ACHN (cell line): ENCODE measurements around the gene PCDH20.
A peak's percentile ranks its signal among the peaks of the same experiment; 100 is the strongest.

Source experiments
- DNase-seq: peaks from one replicate; pipeline ENCODE4 v3.0.0-alpha.2; 2015
- in situ Hi-C: cut with HindIII; loops from 2 replicates; pipeline ENCODE4 v1.10.0; 2017; ENCODE audit warnings: low sequenced_read_pairs, low pct_ligation_motif_present, low pct_unique_long_range_greater_than_20kb

The PCDH20 gene, protein sequence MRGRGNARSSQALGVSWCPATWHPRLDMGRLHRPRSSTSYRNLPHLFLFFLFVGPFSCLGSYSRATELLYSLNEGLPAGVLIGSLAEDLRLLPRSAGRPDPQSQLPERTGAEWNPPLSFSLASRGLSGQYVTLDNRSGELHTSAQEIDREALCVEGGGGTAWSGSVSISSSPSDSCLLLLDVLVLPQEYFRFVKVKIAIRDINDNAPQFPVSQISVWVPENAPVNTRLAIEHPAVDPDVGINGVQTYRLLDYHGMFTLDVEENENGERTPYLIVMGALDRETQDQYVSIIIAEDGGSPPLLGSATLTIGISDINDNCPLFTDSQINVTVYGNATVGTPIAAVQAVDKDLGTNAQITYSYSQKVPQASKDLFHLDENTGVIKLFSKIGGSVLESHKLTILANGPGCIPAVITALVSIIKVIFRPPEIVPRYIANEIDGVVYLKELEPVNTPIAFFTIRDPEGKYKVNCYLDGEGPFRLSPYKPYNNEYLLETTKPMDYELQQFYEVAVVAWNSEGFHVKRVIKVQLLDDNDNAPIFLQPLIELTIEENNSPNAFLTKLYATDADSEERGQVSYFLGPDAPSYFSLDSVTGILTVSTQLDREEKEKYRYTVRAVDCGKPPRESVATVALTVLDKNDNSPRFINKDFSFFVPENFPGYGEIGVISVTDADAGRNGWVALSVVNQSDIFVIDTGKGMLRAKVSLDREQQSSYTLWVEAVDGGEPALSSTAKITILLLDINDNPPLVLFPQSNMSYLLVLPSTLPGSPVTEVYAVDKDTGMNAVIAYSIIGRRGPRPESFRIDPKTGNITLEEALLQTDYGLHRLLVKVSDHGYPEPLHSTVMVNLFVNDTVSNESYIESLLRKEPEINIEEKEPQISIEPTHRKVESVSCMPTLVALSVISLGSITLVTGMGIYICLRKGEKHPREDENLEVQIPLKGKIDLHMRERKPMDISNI

DNA sequence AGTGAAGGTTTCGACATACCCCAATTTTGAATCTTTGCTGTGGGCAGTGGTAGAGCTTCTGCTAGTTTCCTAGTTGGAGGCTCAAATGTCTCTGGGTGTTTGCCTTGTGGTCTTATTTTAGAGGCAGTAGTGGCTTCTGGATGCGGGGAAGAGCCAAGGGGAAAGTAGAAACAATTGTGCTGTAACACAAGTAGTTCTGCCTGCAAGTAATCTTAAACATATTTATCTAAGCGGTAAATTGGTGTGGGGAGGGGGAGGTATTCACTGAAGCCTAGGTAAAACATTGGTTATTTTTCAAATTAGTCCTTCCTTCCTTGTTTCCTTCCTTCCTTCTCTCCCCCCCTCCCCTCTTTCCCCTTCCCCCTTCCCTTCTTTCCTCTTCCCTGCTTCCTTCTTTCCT lies at the start of gene PCDH20:
Gene PCDH20 (minus strand): TSS at position 101 of the 400 bp plus-strand sequence. CDS start 691 bp downstream, outside the sequence.
- no peak for DNase-seq
- in situ Hi-C loops = no loop called here

DNA sequence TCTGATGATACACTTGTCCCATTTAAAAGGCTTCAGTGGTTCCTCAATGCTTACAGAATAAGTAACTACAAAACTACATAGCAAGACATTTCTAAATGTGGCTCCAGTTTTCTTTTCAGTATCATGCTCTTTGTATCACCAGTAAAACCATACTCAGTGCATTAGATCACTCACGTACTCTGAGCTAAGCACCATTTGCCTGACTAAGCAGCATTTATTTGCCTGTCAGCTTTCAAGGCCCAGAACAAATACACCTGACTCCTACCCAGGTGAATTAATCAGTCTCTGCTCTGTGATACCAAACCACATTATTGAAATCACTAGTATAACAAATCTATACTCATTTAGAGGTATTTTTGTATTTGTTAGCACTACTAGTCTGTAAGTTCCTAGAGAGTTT lies 47.4 kb upstream of the PCDH20 start:
- in situ Hi-C loops = no loop called here
- peak; percentile 47 for DNase-seq

- in situ Hi-C loops = no loop called here
- DNase-seq = no peak
These were observed 37.5 kb upstream of the PCDH20 start for GRCh38 chr13:61453121-61453520.

- in situ Hi-C loops = no loop called here
- no peak for DNase-seq
These were observed 16.4 kb upstream of the PCDH20 start for GRCh38 chr13:61432029-61432428.

- DNase-seq = no peak
- in situ Hi-C loops = no loop called here
These were observed 8.3 kb upstream of the PCDH20 start for GRCh38 chr13:61423915-61424314.

- no peak for DNase-seq
- in situ Hi-C loops = no loop called here
These were observed 1.5 kb upstream of the PCDH20 start for GRCh38 chr13:61417086-61417570.

DNA sequence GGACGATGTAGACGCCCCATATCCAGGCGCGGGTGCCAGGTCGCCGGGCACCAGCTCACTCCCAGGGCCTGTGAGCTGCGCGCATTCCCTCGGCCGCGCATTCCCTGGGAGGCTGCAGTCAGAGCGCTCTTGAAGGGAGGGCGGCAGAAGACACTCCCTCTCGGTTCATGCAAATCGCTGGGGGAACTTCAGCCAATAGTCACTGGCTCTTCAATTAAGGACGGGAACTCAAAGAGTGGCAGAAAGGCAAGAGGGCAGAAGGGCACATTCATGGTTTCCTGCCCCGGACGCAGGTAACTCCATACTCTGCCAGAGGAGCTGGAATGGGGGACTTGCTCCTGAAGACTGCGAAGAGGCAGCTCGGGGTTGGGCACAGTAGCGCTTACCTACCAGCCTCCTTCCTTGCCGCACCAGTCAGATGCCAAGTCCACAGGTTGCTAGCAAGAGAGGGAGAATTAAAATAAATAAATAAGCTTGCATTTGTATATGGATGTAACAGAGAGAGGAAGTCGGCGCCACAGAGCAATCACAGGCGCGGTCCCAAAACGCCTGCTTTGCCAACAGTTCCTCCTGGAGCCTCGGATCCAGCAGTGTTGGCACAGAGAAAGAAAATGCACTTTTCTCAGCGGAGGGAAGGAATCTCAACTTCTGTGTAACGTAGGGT lies 459 bp downstream of the PCDH20 start:
- in situ Hi-C loops = no loop called here
- DNase-seq = peak; percentile 88

GRCh38 chr13:61414686-61415057 lies 977 bp downstream of the PCDH20 start:
- DNase-seq = peak; percentile 7
- in situ Hi-C loops = no loop called here

DNA sequence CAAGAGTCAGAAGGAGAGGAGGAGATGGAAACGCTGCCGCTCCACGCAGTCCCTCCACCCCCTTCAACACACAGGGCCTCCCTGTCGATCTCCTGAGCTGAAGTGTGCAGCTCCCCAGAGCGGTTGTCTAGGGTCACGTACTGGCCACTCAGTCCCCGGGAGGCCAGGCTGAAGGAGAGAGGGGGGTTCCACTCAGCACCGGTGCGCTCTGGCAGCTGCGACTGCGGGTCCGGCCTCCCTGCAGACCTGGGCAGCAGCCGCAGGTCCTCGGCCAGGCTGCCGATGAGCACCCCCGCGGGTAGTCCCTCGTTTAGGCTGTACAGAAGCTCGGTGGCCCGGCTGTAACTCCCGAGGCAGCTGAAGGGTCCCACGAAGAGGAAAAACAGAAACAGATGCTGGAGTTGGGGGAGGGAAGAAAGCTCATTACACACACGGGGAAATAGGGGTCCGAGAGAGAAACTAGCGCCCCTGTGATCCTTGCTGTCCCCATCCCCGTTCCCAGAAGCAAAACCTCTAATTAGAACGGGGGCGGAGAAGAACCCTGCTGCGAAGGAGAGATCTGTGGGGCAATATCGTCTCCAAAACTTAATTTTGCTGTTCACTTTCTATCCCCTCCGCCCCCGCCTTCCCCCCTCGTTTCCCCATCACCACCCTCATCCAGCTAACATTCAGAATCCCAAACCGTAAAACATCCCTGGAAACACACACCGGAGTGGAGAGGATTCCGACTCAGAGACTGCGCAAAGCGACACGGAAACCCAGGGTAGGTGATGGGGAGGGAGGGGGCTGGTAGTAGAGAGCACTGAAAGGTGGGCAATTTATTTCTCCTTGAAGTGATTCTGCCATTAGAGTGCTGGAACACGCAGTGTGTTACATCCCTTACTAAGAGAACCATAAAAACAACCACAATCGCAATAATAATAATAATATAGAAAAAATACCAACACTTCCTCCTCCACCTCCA lies 1.8 kb downstream of the PCDH20 start:
- DNase-seq = peak; percentile 14
- in situ Hi-C loops = no loop called here

GRCh38 chr13:61410669-61411297 lies 4.9 kb downstream of the PCDH20 start:
- in situ Hi-C loops = no loop called here
- DNase-seq = peak; percentile 35

DNA sequence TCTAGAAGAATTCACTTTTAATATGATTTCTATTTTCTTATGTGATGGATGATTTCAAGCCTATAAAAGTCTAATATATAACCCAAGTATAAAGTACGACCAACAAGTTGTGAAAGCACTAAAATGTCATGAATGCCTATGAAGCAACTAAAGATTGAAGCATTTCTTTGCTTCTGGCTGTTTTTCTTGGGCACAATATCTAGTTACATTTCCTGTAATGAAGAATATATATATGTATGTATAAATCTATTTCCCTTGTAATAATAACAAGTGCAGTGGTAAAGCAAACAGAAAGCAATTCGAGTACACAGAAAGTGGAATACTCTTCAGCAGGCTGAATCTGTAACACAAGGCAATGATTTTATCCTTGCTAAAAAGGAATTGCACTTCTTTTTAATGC lies 5.4 kb downstream of the PCDH20 start:
- in situ Hi-C loops = no loop called here
- DNase-seq = no peak

DNA sequence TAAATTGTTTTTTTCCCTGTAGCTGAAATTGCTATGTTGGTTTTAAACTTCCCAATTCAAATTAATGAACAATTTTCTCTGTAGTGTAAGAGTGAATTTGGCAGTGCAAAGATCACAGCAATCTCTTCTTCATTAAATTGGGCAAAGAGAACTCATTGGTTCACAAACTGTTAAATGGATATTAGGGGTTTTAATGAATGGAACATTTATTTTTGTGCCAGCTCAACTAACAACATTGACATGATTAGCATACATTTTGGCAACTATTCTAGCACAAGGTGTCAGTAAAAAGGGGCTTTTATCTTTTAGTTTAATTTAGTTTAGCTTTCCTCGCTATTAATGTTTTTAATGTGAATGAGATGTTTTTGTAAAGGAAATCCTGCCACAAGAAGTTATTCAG lies 7.1 kb downstream of the PCDH20 start:
- in situ Hi-C loops = no loop called here
- no peak for DNase-seq

GRCh38 chr13:61406275-61406674 lies 9.4 kb downstream of the PCDH20 start:
- DNase-seq = no peak
- in situ Hi-C loops = no loop called here

DNA sequence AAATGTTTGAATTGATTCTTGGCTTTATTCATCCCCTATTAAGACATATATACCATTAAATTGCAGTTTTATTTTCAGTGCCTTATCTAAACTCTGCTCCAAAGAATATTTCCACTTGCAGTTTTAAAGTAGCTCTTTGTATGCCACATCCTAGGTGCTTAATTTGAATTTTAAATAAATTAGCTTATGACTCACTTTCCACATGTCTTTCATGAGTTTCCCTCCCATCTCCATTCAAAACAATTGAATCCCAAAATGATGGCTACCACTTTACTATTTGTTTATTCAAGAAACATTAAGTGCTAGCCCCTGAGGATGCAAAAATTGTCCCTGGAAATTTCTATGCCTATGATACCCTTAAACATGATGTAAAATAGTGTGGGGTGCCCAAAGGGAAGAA lies 19.5 kb downstream of the PCDH20 start:
- no peak for DNase-seq
- in situ Hi-C loops = no loop called here

GRCh38 chr13:61391426-61391825 lies 24.2 kb downstream of the PCDH20 start:
- in situ Hi-C loops = no loop called here
- DNase-seq = no peak

- in situ Hi-C loops = no loop called here
- no peak for DNase-seq
These were observed 28.0 kb downstream of the PCDH20 start for GRCh38 chr13:61387694-61388093.

GRCh38 chr13:61383111-61383510 lies 32.5 kb downstream of the PCDH20 start:
- DNase-seq = no peak
- in situ Hi-C loops = no loop called here
